ENCODE data around the gene GBGT1. TPM values are rescaled to one million over a fixed set of nuclear protein-coding genes. Genes with fewer than 3 reads are reported as not detected.

GBGT1 gene
- total and polyA plus RNA-seq, 9 of the 15 experiments (the other 6 are each of a cell fraction or from before 2014, with no cell fraction given) = 0.55 to 25.8 (median 13.7) TPM

DNA sequence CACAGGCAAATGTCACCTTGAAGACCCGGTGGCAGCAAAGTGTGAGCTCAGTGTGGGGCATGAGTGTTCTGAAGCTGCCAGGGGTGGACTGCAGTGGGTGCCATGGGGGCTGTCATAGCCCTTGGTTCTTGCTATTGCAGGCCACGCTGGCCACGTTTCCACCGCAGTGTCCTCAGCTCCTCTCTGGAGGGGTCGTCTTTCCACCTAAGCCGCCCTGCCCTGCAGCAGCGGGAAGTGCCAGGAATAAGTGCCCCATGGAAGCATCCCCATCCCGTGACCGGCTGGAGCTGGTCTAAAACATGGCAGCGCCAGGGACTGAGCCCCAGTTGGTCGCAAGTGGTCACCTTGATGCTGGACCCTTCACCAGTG lies 38.4 kb upstream of the GBGT1 start (continued):
- TF ChIP-seq U2AF1 (optimal IDR thresholded peaks at IDR 0.05; ENCODE audit: low read depth, low read length) (no peak), PURB (CRISPR knock-in tag; IDR thresholded peaks at IDR 0.05; ENCODE audit: low read depth) (no peak), MCM5 (IDR thresholded peaks at IDR 0.05; ENCODE audit: low read depth) (no peak), MAZ (CRISPR knock-in tag; conservative IDR thresholded peaks at IDR 0.05 in 1 of 2, IDR thresholded peaks at IDR 0.05 in 1 of 2) (no peak)
- TF ChIP-seq, protein P1, sequence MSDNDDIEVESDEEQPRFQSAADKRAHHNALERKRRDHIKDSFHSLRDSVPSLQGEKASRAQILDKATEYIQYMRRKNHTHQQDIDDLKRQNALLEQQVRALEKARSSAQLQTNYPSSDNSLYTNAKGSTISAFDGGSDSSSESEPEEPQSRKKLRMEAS (CRISPR knock-in tag; IDR thresholded peaks at IDR 0.05) = no peak

DNA sequence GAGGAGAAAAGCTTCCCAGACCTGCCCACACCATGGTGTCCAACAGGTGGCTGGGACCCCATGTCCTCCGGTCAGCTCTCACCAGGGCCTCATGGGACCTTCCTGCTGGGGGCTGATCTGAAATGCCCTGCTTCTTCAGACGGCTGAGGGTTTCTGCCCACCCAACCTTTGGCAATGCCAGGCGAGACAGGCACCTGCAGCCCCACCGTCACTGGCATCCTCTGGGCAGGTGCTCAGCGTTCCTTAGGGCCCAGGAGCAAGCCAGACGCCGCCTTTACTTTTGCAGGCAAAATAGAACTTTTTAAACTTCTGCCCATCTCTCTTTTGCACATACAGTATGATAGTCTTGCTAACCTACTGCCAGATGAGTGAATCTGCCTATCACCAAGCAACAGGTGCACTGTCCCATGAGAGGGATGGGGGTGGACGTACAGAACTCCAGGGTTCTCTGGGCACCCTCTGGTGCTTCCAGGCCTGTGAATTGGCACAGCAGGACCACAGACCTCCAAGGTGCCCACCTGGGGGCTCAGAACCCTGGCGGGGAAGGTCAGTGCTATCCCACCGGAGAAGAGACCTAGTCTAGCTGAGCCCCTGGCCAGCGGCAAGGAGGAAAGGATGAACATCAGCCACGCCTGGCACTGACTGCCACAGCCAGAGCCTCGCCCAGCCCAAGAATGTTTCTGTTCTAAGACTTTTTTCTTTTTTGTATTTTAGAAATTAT lies 37.9 kb upstream of the GBGT1 start:
- Histone ChIP-seq H3K27ac (ENCODE audit: extremely low read depth, low read depth, low read length) (no peak overlapping the region), H3K9ac (ENCODE audit: insufficient read depth in 1 of 2, low read depth in 2 of 2, low read length in 2 of 2) (no peak overlapping the region; a peak in 1 of 4 replicates), H3K4me3 (no peak overlapping the region), H4K20me1 (replicated peaks; ENCODE audit: control insufficient read depth, insufficient read depth, low read length) (no peaks in the 10 kb centered on the region; the same call in 1 of the 2 replicates), H2AFZ (ENCODE audit: low read depth, low read length) (no peak overlapping the region), H3K9me1 (ENCODE audit: control insufficient read depth, insufficient read depth, low read length) (no peaks in the 10 kb centered on the region), H3K4me1 (replicated peaks in 1 of 2; ENCODE audit: control insufficient read depth in 2 of 2, insufficient read depth in 2 of 2, low read length in 2 of 2) (peaks cover 0 to 22% of the 10 kb centered on the region in 2 experiments; a peak in 2 of 5 replicates), H3K27me3 (ENCODE audit: control insufficient read depth in 2 of 2, insufficient read depth in 2 of 2, low read length in 2 of 2) (peaks cover 51 to 85% of the 10 kb centered on the region in 2 experiments), H3K79me2 (ENCODE audit: control insufficient read depth, insufficient read depth, low read length) (no peaks in the 10 kb centered on the region), H3K4me2 (ENCODE audit: insufficient read depth, low read length) (no peak overlapping the region), H3K9me3 (replicated peaks; ENCODE audit: control insufficient read depth, insufficient read depth, low read depth, low read length) (no peaks in the 10 kb centered on the region), H3K36me3 (ENCODE audit: control insufficient read depth, insufficient read depth, low read length) (no peaks in the 10 kb centered on the region)
- TF ChIP-seq NFE2L1 (tag; IDR thresholded peaks at IDR 0.05; ENCODE audit: borderline replicate concordance, low read depth) = no peak
- TF ChIP-seq KHSRP (IDR thresholded peaks at IDR 0.05) = no peak
- no peak for TF ChIP-seq ZNF24 (IDR thresholded peaks at IDR 0.05)
- TF ChIP-seq, protein P2, sequence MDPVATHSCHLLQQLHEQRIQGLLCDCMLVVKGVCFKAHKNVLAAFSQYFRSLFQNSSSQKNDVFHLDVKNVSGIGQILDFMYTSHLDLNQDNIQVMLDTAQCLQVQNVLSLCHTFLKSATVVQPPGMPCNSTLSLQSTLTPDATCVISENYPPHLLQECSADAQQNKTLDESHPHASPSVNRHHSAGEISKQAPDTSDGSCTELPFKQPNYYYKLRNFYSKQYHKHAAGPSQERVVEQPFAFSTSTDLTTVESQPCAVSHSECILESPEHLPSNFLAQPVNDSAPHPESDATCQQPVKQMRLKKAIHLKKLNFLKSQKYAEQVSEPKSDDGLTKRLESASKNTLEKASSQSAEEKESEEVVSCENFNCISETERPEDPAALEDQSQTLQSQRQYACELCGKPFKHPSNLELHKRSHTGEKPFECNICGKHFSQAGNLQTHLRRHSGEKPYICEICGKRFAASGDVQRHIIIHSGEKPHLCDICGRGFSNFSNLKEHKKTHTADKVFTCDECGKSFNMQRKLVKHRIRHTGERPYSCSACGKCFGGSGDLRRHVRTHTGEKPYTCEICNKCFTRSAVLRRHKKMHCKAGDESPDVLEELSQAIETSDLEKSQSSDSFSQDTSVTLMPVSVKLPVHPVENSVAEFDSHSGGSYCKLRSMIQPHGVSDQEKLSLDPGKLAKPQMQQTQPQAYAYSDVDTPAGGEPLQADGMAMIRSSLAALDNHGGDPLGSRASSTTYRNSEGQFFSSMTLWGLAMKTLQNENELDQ (CRISPR knock-in tag; IDR thresholded peaks at IDR 0.05; ENCODE audit: borderline replicate concordance) = no peak
- TF ChIP-seq RHOXF2B (CRISPR knock-in tag; conservative IDR thresholded peaks at IDR 0.05) = no peak
- TF ChIP-seq, protein P3, sequence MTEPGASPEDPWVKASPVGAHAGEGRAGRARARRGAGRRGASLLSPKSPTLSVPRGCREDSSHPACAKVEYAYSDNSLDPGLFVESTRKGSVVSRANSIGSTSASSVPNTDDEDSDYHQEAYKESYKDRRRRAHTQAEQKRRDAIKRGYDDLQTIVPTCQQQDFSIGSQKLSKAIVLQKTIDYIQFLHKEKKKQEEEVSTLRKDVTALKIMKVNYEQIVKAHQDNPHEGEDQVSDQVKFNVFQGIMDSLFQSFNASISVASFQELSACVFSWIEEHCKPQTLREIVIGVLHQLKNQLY (CRISPR knock-in tag; conservative IDR thresholded peaks at IDR 0.05) = no peak
- no peak for TF ChIP-seq TBL1XR1 (IDR thresholded peaks at IDR 0.05; ENCODE audit: low read length in 2 of 2)
- DNase-seq (ENCODE audit: extremely low read depth in 1 of 4, low spot score in 3 of 4) (no peak), ATAC-seq (no peak), FAIRE-seq (no peak)
- BruUV-seq (replicated peaks) = no TSS peak
- 2% methylated on average over 13 of the region's 13 CpGs for WGBS (ENCODE audit: insufficient coverage, low coverage, missing lambda C conversion rate)
- POLR2A ChIA-PET = interaction anchor here (0.6 to 1.1 kb wide), 4 partner anchors 11 to 253 kb away, joined by 3 to 4 read pairs (median 3); no protein-coding TSS in a partner anchor
- in situ Hi-C loops (cut with MboI) (no loop called here), intact Hi-C loops (cut with micrococcal nuclease) (no loop called here)
- CTCF ChIA-PET (ENCODE audit: low intra/inter-chr PET ratio) = no interaction called here

Measured in K562 (cell line).